Progenitor cell of endocrine pancreas (in vitro differentiated cells): ENCODE measurements around the gene ADARB1. TPM values are rescaled to one million over a fixed set of nuclear protein-coding genes. Genes with fewer than 3 reads are reported as not detected.

ENCODE experiments used
- DNase-seq: peaks from one replicate; pipeline ENCODE4 v3.0.0; 2021; ENCODE audit warnings: low spot score; ENCODE audit not compliant: unreplicated experiment
- H3K27ac Mint-ChIP-seq: 2 replicates; pipeline ENCODE4 v1.8.0; 2021; ENCODE audit warnings: mild to moderate bottlenecking, moderate library complexity, mixed read lengths
- H3K27me3 Mint-ChIP-seq: 2 replicates; pipeline ENCODE4 v1.8.0; 2021; ENCODE audit warnings: mixed read lengths
- H3K36me3 Mint-ChIP-seq: 2 replicates; pipeline ENCODE4 v1.8.0; 2022; ENCODE audit warnings: mixed read lengths; ENCODE audit not compliant: insufficient read depth
- H3K4me1 Mint-ChIP-seq: 2 replicates; pipeline ENCODE4 v1.8.0; 2021; ENCODE audit warnings: low read depth, mixed read lengths
- H3K4me3 Mint-ChIP-seq: 2 replicates; pipeline ENCODE4 v1.8.0; 2021; ENCODE audit warnings: low read depth, mild to moderate bottlenecking, moderate library complexity, mixed read lengths
- H3K9me3 Mint-ChIP-seq: 2 replicates; pipeline ENCODE4 v1.8.0; 2021; ENCODE audit warnings: low read depth, mixed read lengths
- total RNA-seq: library from RNA; stranded (reverse); gene quantifications from 2 replicates; pipeline ENCODE4 v1.2.1, GENCODE V29; 2021
- TF ChIP-seq, protein P1 (sequence below): fragments of 200-600 bp; sonication (generic); IDR thresholded peaks from one replicate; pipeline ENCODE4 v1.5.0; 2021; ENCODE audit warnings: antibody characterized with exemption, mild to moderate bottlenecking; ENCODE audit not compliant: unreplicated experiment

Gene ADARB1
- total RNA-seq, 1 donor from 2014 or later = 19.1 TPM

DNA sequence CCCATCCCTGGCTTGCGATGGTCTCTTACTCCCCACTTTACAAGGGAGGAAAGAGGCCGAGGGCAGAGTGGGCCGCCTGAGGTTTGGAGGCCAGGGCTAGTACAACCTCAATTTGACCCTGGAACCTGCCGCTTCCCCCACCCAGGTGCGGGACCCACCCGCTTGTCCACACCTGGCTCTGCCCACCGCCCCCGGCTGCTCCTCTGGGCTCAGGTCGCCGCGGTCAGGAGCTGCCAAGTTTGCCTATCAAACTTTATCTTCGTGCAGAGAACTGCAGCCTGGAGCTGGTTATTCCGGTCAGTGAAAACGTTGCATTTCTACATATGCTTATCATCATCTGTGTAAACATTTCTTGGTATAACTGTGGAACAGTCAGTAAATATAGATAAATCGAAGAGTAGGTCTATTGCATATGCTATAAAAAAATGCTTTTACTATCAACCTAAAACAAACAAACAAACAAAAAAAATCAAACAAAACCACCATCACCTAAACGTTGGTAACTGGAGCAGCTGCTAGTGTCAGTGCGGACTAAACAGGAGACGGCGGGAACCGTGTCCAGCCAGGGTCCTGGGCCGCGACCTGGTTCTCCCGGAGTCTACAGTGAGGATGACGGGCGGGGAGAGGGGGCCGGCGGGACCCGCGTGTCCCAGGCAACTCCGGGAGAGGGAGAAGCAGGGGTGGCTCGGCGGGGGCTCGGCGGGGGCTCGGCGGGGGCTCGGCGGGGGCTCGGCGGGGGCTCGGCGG lies 906 bp upstream of the ADARB1 start:
- DNase-seq = peak; percentile 43
- peaks cover 13% of the 10 kb centered on the region for H3K4me1 Mint-ChIP-seq
- H3K9me3 Mint-ChIP-seq = no peaks in the 10 kb centered on the region
- TF ChIP-seq, protein P1, sequence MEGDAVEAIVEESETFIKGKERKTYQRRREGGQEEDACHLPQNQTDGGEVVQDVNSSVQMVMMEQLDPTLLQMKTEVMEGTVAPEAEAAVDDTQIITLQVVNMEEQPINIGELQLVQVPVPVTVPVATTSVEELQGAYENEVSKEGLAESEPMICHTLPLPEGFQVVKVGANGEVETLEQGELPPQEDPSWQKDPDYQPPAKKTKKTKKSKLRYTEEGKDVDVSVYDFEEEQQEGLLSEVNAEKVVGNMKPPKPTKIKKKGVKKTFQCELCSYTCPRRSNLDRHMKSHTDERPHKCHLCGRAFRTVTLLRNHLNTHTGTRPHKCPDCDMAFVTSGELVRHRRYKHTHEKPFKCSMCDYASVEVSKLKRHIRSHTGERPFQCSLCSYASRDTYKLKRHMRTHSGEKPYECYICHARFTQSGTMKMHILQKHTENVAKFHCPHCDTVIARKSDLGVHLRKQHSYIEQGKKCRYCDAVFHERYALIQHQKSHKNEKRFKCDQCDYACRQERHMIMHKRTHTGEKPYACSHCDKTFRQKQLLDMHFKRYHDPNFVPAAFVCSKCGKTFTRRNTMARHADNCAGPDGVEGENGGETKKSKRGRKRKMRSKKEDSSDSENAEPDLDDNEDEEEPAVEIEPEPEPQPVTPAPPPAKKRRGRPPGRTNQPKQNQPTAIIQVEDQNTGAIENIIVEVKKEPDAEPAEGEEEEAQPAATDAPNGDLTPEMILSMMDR = no peak
- peak overlapping the region; percentile 98 for H3K27ac Mint-ChIP-seq
- peak overlapping the region; percentile 93 for H3K4me3 Mint-ChIP-seq
- peaks cover 21% of the 10 kb centered on the region for H3K27me3 Mint-ChIP-seq
- H3K36me3 Mint-ChIP-seq = no peaks in the 10 kb centered on the region

DNA sequence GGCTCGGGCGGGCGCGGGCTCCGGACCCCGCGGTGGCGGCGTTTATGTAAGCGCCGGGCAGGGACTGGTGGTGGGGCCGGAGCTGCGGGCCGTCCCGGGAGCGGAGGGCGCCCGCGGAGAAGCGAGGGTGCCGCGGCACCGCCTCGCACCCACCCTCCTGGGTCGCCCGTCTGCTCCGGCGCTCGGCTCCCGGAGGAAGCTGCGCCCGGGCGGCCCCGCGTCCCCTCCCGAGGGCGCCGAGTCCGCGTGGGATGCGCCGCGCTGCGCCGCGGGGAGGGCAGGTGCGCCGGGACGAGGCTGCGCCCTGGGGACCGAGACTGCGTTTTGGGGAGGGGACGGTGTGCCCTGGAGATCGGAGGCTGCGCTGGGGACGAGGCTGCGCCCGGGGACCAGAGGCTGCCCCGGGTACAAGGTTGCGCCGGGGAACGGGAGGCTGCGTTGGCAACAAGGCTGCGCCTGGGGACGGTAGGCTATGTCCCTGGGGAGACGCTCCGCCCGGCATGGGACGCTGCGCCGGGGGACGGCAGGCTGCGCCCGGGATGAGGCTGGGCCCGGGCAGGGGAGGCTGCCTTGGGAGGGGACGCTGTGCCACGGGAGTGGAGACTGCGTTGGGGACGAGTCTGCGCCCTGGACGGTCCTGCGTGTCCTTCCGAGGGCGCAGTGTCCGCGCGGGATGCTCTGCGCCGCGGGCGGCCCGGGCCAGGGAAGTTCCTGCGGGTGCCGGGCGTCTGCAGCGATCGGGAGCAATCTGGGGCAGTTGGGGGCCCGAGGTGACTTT lies 627 bp downstream of the ADARB1 start:
- Mint-ChIP-seq H3K27ac (no peak overlapping the region), H3K9me3 (no peaks in the 10 kb centered on the region), H3K36me3 (no peaks in the 10 kb centered on the region), H3K27me3 (peaks cover 21% of the 10 kb centered on the region), H3K4me3 (peak overlapping the region; percentile 74), H3K4me1 (peaks cover 13% of the 10 kb centered on the region)
- DNase-seq = no peak
- TF ChIP-seq, protein P1 = no peak

DNA sequence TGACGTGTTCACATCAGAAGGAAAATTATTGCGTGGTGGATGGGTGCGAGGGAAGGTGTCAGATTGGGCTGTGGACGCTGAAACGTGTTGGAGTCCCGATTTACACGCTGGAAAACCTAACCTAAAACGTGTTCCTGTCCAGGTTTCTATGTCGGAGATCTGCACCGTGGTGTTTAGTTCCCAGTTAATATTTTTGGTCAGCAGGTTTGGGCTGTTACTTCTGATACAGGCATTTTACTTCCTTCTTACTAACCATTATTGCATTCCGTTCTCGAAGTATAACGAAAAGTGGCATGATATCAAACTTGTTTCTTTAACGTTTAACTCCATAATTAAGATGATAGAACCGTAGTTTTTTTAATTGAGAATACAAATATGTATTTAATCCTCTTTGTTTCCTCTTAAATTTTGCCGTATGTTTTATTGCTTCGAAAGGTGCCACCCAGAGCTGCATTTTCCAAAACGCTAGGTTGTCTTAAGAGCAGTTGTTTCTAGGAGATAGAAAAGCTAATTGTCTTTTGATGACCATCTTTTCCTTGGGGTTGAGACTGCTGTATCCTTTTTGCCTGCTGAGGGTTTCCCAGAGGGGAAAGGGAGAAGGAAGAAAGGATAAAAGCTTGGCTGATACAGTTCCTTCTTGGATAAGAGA lies 1.3 kb downstream of the ADARB1 start:
- peak overlapping the region; percentile 74 for H3K4me3 Mint-ChIP-seq
- peak overlapping the region; percentile 78 for H3K27ac Mint-ChIP-seq
- H3K9me3 Mint-ChIP-seq = no peaks in the 10 kb centered on the region
- H3K27me3 Mint-ChIP-seq = peaks cover 21% of the 10 kb centered on the region
- DNase-seq = no peak
- H3K36me3 Mint-ChIP-seq = no peaks in the 10 kb centered on the region
- TF ChIP-seq, protein P1 = no peak
- peaks cover 13% of the 10 kb centered on the region for H3K4me1 Mint-ChIP-seq

DNA sequence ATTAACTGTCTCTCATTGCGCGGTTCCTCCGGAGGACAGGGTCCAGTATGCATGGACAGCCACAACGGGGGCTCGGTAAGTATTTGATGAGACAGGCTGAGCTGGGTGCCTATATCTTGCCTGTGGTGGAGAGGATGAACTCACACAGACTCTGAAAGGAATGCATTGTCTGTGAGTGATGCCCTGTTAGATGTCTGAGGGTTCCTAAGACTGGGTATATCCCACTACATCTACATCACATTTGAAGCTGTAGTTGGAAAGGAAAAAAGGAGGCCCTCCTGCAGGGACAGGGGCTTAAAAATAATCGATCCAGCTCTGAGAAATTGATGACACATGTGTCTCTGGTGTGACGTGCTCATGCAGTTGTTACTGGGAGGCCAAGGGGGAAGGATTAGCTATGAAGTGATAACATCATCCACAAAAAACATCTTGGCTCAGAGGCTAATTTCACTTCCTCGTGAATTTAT lies 1.9 kb downstream of the ADARB1 start:
- no peaks in the 10 kb centered on the region for H3K9me3 Mint-ChIP-seq
- H3K27ac Mint-ChIP-seq = no peak overlapping the region
- no peaks in the 10 kb centered on the region for H3K36me3 Mint-ChIP-seq
- peaks cover 13% of the 10 kb centered on the region for H3K4me1 Mint-ChIP-seq
- H3K4me3 Mint-ChIP-seq = peak overlapping the region; percentile 74
- peaks cover 21% of the 10 kb centered on the region for H3K27me3 Mint-ChIP-seq
- no peak for DNase-seq
- TF ChIP-seq, protein P1 = no peak

DNA sequence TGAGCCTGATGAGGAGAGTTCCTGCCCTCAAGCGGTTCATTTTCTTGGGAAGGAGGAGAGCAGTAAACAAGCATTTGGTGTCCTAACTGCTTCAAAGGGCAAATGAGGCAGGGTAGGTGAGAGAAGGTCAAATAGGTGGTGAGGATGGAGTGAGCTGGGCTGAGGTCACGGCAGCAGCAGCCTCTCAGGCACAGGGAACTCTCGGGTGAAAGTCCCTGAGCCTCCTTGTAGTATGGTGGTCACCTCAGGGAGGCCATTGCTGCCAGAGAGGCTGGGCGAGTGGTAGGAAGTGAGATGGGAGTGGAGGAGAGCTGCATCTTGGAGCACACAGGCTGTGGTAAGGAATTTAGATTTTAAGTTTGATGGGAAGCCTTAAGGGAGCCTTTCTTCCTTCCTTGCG lies 4.0 kb downstream of the ADARB1 start:
- no peak for DNase-seq
- H3K36me3 Mint-ChIP-seq = no peaks in the 10 kb centered on the region
- TF ChIP-seq, protein P1 = no peak
- H3K4me1 Mint-ChIP-seq = peaks cover 6% of the 10 kb centered on the region
- peaks cover 21% of the 10 kb centered on the region for H3K27me3 Mint-ChIP-seq
- no peaks in the 10 kb centered on the region for H3K9me3 Mint-ChIP-seq
- no peak overlapping the region for H3K4me3 Mint-ChIP-seq
- H3K27ac Mint-ChIP-seq = no peak overlapping the region
